B cell (primary cell): ENCODE results near the gene CREB3L4. TPM values are rescaled to one million over a fixed set of nuclear protein-coding genes. Genes with fewer than 3 reads are reported as not detected.

Experiments
- ATAC-seq: fragments of 200-7000 bp; cut with Tn5 transposase; one replicate; pipeline ENCODE4 v1.10.0; 2021; ENCODE audit warnings: low read depth, mild to moderate bottlenecking, moderate number of reproducible peaks, moderate library complexity
- CTCF ChIA-PET: fragments of 350-600 bp; sonication (Branson Sonifier 250); formaldehyde crosslinking; loops from one replicate; lab custom pipeline; 2021; ENCODE audit warnings: antibody characterized with exemption, inconsistent platforms; lab: Charles Lee
- POLR2A ChIA-PET: fragments of 350-600 bp; sonication (Branson Sonifier 250); formaldehyde crosslinking; loops from one replicate; lab custom pipeline; 2021; ENCODE audit warnings: antibody characterized with exemption; lab: Charles Lee
- DNase-seq: peaks from one replicate; pipeline ENCODE4 v3.0.0; 2013
- H2AFZ ChIP-seq: 2 replicates; pipeline ENCODE4 v1.6.1; 2012; ENCODE audit warnings: mild to moderate bottlenecking, low read depth, low read length; ENCODE audit not compliant: insufficient read depth, poor library complexity, severe bottlenecking
- H3K27ac ChIP-seq, 2 donors: 1 replicate in 1 of 2; 2 replicates in 1 of 2; pipeline ENCODE4 v1.5.1; 2012 to 2013; ENCODE audit warnings: low read length in 2 of 2, mild to moderate bottlenecking in 2 of 2, moderate library complexity in 1 of 2
- H3K27me3 ChIP-seq, 4 experiments: fragments of 200-600 bp in 1 of 4; sonication (generic) in 1 of 4; replicated peaks in 1 of 4; 1 replicate in 2 of 4; 2 replicates in 2 of 4; pipeline versions ENCODE4 v1.6.1 to v1.7.0; 2013 to 2016; ENCODE audit warnings: low read length in 3 of 4, mild to moderate bottlenecking in 2 of 4, mixed read lengths in 1 of 4, moderate library complexity in 1 of 4; ENCODE audit not compliant: insufficient read depth in 4 of 4, control insufficient read depth in 3 of 4; ENCODE audit errors: control extremely low read depth in 1 of 4
- H3K36me3 ChIP-seq, 2 experiments: replicated peaks in 1 of 2; 1 replicate in 1 of 2; 2 replicates in 1 of 2; pipeline versions ENCODE4 v1.6.1 to v1.7.1; 2013; ENCODE audit warnings: low read length in 1 of 2; ENCODE audit not compliant: insufficient read depth in 2 of 2, control insufficient read depth in 1 of 2; ENCODE audit errors: control extremely low read depth in 1 of 2, extremely low read depth in 1 of 2
- H3K4me1 ChIP-seq, 2 donors: fragments of 200-600 bp in 1 of 2; sonication (generic) in 1 of 2; 1 replicate in 1 of 2; 2 replicates in 1 of 2; pipeline versions ENCODE4 v1.5.1 to v1.6.1; 2013 to 2017; ENCODE audit warnings: low read length in 2 of 2; ENCODE audit not compliant: control insufficient read depth in 2 of 2, insufficient read depth in 2 of 2
- H3K4me2 ChIP-seq: replicated peaks from 2 replicates; pipeline ENCODE3; 2012; ENCODE audit warnings: mild to moderate bottlenecking, low read depth, low read length; ENCODE audit not compliant: poor library complexity, severe bottlenecking
- H3K4me3 ChIP-seq, 5 experiments: fragments of 200-600 bp in 1 of 5; sonication (generic) in 1 of 5; 1 replicate in 3 of 5; 2 replicates in 2 of 5; pipeline versions ENCODE4 v1.5.1 to v1.7.0; 2011 to 2016; ENCODE audit warnings: low read length in 4 of 5, mild to moderate bottlenecking in 4 of 5, low read depth in 2 of 5, control low read depth in 1 of 5, moderate library complexity in 1 of 5; ENCODE audit not compliant: insufficient read depth in 1 of 5; ENCODE audit errors: control extremely low read depth in 1 of 5, extremely low read depth in 1 of 5
- H3K79me2 ChIP-seq: fragments of 200-600 bp; sonication (generic); one replicate; pipeline ENCODE4 v1.6.0; 2016; ENCODE audit warnings: low read length; ENCODE audit not compliant: control insufficient read depth, insufficient read depth
- H3K9ac ChIP-seq: fragments of 200-600 bp; sonication (generic); 2 replicates; pipeline ENCODE4 v1.6.1; 2017; ENCODE audit warnings: mild to moderate bottlenecking, low read length, moderate library complexity
- H3K9me3 ChIP-seq, 3 donors: one replicate each; pipeline versions ENCODE4 v1.6.1 to v1.7.1; 2013; ENCODE audit warnings: low read length in 2 of 3; ENCODE audit not compliant: control insufficient read depth in 2 of 3, insufficient read depth in 1 of 3; ENCODE audit errors: control extremely low read depth in 1 of 3
- H4K20me1 ChIP-seq: 2 replicates; pipeline ENCODE4 v1.6.0; 2012; ENCODE audit warnings: mild to moderate bottlenecking, low read length; ENCODE audit not compliant: insufficient read depth, control insufficient read depth, poor library complexity, severe bottlenecking
- H3K27ac Mint-ChIP-seq: one replicate; pipeline ENCODE4 v1.8.0; 2021; ENCODE audit warnings: mixed read lengths
- H3K27me3 Mint-ChIP-seq: one replicate; pipeline ENCODE4 v1.8.0; 2021; ENCODE audit warnings: mixed read lengths
- H3K4me1 Mint-ChIP-seq: one replicate; pipeline ENCODE4 v1.8.0; 2021; ENCODE audit warnings: mixed read lengths
- H3K4me3 Mint-ChIP-seq: one replicate; pipeline ENCODE4 v1.8.0; 2021; ENCODE audit warnings: mixed read lengths
- H3K9me3 Mint-ChIP-seq: one replicate; pipeline ENCODE4 v1.8.0; 2022; ENCODE audit warnings: mixed read lengths; ENCODE audit not compliant: insufficient read depth
- EZH2 ChIP-seq: IDR thresholded peaks from 2 replicates; pipeline ENCODE4 v1.6.1; 2012; ENCODE audit warnings: borderline replicate concordance, low read depth, mild to moderate bottlenecking, moderate library complexity, low read length; ENCODE audit not compliant: insufficient read depth, poor library complexity, severe bottlenecking
- WGBS: methylation state at CpG from one replicate; pipeline ENCODE4 v1.1.5; 2013; ENCODE audit warnings: missing lambda C conversion rate; ENCODE audit not compliant: insufficient coverage; 5-methylcytosine and 5-hydroxymethylcytosine counted together
- intact Hi-C: fragments of 100-400 bp; cut with micrococcal nuclease; formaldehyde crosslinking; loops from one replicate; pipeline ENCODE4 v1.10.0; 2022
- polyA plus RNA-seq: library from polyadenylated mRNA; depleted of rRNA; stranded (reverse); fragments of >200 nt; gene quantifications from 2 replicates; pipeline ENCODE4 v1.2.3, GENCODE V29; 2012
- total RNA-seq, 2 donors: library from RNA; stranded (reverse); fragments of 120-200 nt in 1 of 2; gene quantifications; 1 replicate in 1 of 2; 2 replicates in 1 of 2; pipeline versions ENCODE4 v1.2.3 to v1.2.4, GENCODE V29; 2013 to 2022
- TF ChIP-seq, protein P1 (sequence below): fragments of 200-600 bp; IDR thresholded peaks from one replicate; pipeline ENCODE4 v1.8.0; 2022; ENCODE audit warnings: antibody characterized with exemption, mild to moderate bottlenecking

Gene CREB3L4
- total and polyA plus RNA-seq, 2 donors (not counting 1 experiment from before 2014, with no cell fraction given), result 21.8 to 28.1 TPM

DNA sequence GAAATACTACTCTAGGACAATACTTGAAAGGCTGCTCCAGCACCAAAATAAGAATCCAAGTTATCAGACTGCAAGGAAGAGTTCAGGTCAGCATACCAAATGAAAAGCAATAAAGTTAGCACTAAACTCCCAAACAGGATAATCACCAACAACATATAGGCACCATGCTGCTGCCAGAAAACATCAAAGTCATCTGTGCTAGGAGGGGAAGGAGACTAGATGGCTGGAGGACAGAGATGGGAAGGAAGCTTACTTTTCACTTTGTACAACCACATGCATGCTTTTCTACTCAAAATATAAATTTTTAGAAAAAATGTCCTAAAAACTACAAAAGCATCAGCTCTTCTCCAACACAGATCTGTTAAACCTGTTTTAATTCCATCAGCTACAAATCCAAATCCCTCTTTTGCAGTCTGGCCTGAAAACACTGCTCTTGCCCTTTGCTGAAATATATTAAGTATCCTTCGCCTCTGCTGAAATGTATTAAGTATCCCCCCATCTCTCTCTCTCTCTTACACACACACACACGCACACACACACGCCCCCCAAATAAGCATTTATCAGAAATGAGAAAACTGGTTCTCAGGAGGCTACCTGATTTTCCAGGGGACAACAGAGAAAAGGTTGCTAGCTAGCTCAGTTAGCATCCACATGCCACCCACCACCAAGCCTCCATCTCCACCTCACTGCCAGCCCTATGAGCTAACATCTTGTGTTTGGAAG is 46.5 kb upstream of the CREB3L4 start:
- no peak for TF ChIP-seq EZH2
- TF ChIP-seq, protein P1, sequence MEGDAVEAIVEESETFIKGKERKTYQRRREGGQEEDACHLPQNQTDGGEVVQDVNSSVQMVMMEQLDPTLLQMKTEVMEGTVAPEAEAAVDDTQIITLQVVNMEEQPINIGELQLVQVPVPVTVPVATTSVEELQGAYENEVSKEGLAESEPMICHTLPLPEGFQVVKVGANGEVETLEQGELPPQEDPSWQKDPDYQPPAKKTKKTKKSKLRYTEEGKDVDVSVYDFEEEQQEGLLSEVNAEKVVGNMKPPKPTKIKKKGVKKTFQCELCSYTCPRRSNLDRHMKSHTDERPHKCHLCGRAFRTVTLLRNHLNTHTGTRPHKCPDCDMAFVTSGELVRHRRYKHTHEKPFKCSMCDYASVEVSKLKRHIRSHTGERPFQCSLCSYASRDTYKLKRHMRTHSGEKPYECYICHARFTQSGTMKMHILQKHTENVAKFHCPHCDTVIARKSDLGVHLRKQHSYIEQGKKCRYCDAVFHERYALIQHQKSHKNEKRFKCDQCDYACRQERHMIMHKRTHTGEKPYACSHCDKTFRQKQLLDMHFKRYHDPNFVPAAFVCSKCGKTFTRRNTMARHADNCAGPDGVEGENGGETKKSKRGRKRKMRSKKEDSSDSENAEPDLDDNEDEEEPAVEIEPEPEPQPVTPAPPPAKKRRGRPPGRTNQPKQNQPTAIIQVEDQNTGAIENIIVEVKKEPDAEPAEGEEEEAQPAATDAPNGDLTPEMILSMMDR, result no peak
- Mint-ChIP-seq H3K9me3 (no peaks in the 10 kb centered on the region), H3K27me3 (no peaks in the 10 kb centered on the region), H3K27ac (peak overlapping the region; percentile 89), H3K4me3 (peak overlapping the region; percentile 95), H3K4me1 (peaks cover 52% of the 10 kb centered on the region)
- peak overlapping the region in 1 of 2 donors; percentile 91 for H3K27ac ChIP-seq
- H2AFZ ChIP-seq, result peak overlapping the region; percentile 67
- ChIA-PET CTCF (interaction anchor here (0.6 to 5.2 kb wide), 8 partner anchors 24 to 124 kb away, joined by 3 to 43 read pairs (median 6); partner anchors contain the start of genes CREB3L4, DENND4B and RAB13), POLR2A (interaction anchor here (1.9 to 6.5 kb wide), 3 partner anchors 24 to 56 kb away, joined by 6 to 124 read pairs (median 8); partner anchors contain the start of genes CRTC2, DENND4B and JTB)
- H4K20me1 ChIP-seq, result peaks cover 50% of the 10 kb centered on the region
- H3K36me3 ChIP-seq, result peaks cover 0 to 14% of the 10 kb centered on the region in 2 experiments
- no peaks in the 10 kb centered on the region for H3K27me3 ChIP-seq
- WGBS, result 19% methylated on average over 2 of the region's 3 CpGs
- no peaks in the 10 kb centered on the region for H3K9me3 ChIP-seq
- no peak for DNase-seq
- no peak for ATAC-seq
- H3K4me3 ChIP-seq, result peak overlapping the region; percentile 69 to 85 (median 81)
- peak overlapping the region; percentile 92 for H3K4me2 ChIP-seq
- H3K9ac ChIP-seq, result peak overlapping the region; percentile 73
- intact Hi-C loops, result loop anchor here (5.0 kb wide), 2 partner anchors 39 to 706 kb away; no protein-coding TSS in a partner anchor
- peaks cover 77% of the 10 kb centered on the region for H3K79me2 ChIP-seq
- peaks cover 37 to 39% of the 10 kb centered on the region in 2 donors for H3K4me1 ChIP-seq

DNA sequence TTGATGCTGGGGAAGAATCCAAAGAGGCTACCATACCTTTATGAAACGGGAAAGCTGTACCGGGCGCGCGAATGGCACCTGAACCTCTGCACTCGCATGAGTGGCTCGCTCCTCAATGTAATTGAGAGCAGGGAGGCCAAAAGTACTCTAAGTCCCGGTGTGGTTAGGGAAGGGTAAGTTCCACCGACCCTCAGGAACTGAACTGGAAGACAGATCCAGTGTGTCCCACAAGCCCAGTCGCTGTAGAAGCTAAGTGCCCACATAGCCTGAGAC is 46.0 kb upstream of the CREB3L4 start:
- Histone ChIP-seq H3K9ac (peak overlapping the region; percentile 73), H3K9me3 (no peaks in the 10 kb centered on the region), H3K27ac (peak overlapping the region; percentile 20 to 91), H3K4me2 (peak overlapping the region; percentile 92), H3K79me2 (peaks cover 72% of the 10 kb centered on the region), H4K20me1 (peaks cover 50% of the 10 kb centered on the region), H3K27me3 (no peaks in the 10 kb centered on the region), H3K4me3 (peak overlapping the region; percentile 69 to 85 (median 81)), H3K36me3 (peaks cover 0 to 11% of the 10 kb centered on the region in 2 experiments), H2AFZ (peak overlapping the region; percentile 67), H3K4me1 (peaks cover 37 to 39% of the 10 kb centered on the region in 2 donors)
- Mint-ChIP-seq H3K27me3 (no peaks in the 10 kb centered on the region), H3K4me3 (peak overlapping the region; percentile 95), H3K9me3 (no peaks in the 10 kb centered on the region), H3K4me1 (peaks cover 50% of the 10 kb centered on the region), H3K27ac (peak overlapping the region; percentile 89)
- intact Hi-C loops, result loop anchor here (2.0 to 5.0 kb wide), 7 partner anchors 39 to 706 kb away; partner anchors contain the start of genes ILF2, JTB, RAB13 and UBAP2L
- no peak for DNase-seq
- TF ChIP-seq EZH2, result no peak
- TF ChIP-seq, protein P1, result no peak
- ChIA-PET CTCF (interaction anchor here (0.6 to 5.2 kb wide), 10 partner anchors 21 to 125 kb away, joined by 3 to 43 read pairs (median 6); partner anchors contain the start of genes CREB3L4, DENND4B and RAB13), POLR2A (interaction anchor here (0.6 to 6.5 kb wide), 4 partner anchors 24 to 56 kb away, joined by 6 to 124 read pairs (median 8); partner anchors contain the start of genes CRTC2, DENND4B and JTB)
- ATAC-seq, result no peak
- 5% methylated on average over 7 of the region's 10 CpGs for WGBS
